Amniotic stem cell (primary cell): ENCODE results near the gene CDHR1.

ENCODE experiments used
- DNase-seq: peaks from one replicate; lab custom pipeline; 2025; lab: John Stamatoyannopoulos, UW

The CDHR1 gene

GRCh38 chr10:84200537-84201243 lies 6.4 kb downstream of the CDHR1 start:
- DNase-seq = no peak

- DNase-seq = no peak
These were observed 6.9 kb downstream of the CDHR1 start for GRCh38 chr10:84201244-84201606.

- DNase-seq = no peak
These were observed 7.3 kb downstream of the CDHR1 start for GRCh38 chr10:84201682-84202081.

GRCh38 chr10:84202349-84202748 lies 8.0 kb downstream of the CDHR1 start:
- DNase-seq = no peak

GRCh38 chr10:84204122-84204521 lies 9.8 kb downstream of the CDHR1 start:
- DNase-seq = no peak

DNA sequence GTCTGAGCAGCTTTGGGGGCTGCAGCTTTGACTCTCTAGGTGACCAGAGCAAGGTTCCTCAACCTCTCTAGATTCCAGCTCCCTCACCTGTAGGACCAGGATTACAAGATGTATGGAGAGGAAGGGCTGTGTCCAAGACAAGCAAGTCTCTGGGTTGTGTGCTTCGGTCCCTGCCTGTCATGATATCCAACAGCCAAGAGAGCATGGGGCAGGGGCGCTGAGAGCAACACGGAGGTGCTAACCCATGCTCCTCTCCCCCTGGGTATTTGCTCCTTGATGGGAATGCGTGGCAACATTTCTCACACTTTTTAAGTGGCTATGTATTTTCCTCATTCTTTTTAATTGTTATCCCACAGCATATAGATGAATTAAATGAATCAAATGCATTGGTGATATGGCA lies 10.3 kb downstream of the CDHR1 start:
- no peak for DNase-seq

DNA sequence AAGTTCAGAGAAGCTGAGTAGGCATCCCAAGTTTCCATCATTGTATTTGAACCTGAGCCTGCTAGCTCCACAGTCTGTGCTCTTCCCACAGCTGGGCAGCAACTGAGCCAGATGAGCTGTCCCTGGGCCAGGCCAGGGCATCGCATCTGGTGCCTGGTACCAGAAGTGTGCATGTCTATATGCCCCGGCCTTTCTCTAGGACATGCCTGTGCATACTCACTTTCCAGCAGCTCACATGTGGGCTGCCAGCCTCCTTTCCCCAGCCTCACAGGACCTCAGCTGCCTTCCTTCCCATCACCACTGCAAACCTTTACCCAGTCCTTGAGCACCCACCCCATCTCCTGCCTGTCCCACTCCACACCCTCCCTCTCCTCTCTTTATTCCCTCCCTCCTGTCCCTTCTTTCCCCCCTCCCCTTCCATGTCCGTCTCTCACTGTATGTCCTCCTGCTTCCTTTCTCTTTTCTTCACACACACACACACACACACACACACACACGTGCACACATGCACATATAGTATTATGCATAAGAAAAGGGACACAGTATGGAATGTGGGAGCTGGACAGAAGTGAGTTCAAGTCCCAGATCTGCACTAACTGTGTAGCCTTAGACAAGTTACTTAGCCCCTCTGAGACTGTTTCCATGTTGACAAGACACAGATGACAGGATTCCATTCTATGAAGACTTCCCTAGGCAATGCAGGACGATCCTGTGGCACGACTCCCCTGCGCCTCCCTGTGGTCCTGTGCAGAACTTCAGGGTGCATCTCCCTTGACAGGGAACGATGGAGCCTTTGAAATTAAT lies 10.9 kb downstream of the CDHR1 start:
- no peak for DNase-seq

DNA sequence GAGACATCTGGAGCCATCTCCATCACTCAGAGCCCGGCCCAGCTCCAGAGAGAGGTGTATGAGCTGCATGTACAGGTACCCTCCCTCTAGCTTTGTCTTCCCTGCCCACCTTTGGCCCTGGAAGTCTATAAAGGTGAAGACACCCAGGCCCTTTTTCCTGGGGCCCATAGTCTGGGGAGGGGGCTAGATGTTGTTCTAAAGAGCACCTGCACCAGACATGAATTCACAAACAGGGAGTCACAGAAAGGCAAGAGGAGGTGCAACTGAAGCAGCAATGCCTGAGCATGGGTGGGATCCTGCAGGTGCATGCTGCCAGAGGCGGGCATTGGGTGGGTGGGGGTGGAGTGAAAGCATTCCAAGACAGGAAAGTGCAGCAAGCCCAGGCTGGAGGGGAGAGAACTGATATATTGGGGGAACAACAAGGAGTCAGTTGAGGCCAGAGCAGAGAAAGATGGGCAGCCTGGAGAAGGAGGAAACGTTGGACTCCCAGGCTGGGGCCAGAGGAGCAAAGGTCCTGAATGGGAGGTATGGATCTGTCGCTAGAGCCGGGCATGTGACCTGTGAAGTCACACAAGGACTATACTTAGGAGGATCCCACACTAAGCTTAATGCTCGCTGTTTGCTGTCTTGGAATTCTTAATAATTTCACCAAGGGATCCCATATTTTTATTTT lies 11.7 kb downstream of the CDHR1 start:
- no peak for DNase-seq

GRCh38 chr10:84208023-84208422 lies 13.7 kb downstream of the CDHR1 start:
- no peak for DNase-seq

GRCh38 chr10:84211566-84211965 lies 17.2 kb downstream of the CDHR1 start:
- DNase-seq = no peak

DNA sequence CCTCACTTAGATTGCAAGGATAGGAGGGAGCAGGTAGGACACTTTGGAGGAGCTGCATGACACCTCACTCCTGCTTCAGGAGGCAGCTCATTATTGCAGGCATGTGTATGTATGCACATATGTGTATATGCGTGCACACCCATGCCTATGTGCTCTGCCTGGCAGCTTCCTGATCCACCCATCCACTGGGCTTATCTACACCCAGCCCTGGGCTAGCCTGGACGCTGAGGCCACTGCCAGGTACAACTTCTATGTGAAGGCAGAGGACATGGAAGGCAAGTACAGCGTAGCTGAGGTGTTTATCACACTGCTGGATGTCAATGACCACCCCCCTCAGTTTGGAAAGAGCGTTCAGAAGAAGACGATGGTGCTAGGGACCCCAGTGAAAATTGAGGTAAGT lies 17.7 kb downstream of the CDHR1 start:
- no peak for DNase-seq

GRCh38 chr10:84213076-84213475 lies 18.7 kb downstream of the CDHR1 start:
- DNase-seq = no peak

GRCh38 chr10:84214046-84214572 lies 19.8 kb downstream of the CDHR1 start:
- no peak for DNase-seq

DNA sequence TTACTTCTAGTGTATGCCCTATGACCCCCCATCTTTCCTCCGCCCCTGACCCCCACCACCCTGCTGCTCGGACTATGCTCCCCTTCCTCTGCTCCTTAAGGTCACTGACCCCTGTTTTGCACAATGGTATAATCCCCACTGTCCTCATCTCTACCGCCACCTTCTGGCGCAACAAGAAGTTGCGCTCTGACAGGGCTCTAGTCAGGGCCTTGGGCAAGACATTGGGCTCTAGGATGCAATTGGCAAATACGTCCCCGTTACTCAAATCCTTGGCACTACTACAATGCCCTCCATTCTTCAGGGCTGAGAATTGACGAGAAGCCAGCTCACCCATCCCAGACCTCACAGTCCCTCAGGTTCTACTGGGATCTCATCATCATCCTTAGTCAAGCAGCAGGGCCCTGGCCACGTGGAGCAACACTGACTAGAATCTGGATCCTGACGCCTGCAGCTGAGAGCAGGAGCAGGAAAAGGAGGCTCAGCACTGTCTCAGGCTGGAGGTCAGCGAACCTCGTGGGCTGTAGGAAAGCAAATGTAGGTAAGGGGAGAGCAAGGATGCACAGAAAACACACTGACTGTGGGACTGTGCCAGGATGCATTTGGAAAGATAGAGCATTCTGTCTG lies 20.4 kb downstream of the CDHR1 start:
- no peak for DNase-seq

- no peak for DNase-seq
These were observed 22.5 kb downstream of the CDHR1 start for GRCh38 chr10:84216834-84217233.

DNA sequence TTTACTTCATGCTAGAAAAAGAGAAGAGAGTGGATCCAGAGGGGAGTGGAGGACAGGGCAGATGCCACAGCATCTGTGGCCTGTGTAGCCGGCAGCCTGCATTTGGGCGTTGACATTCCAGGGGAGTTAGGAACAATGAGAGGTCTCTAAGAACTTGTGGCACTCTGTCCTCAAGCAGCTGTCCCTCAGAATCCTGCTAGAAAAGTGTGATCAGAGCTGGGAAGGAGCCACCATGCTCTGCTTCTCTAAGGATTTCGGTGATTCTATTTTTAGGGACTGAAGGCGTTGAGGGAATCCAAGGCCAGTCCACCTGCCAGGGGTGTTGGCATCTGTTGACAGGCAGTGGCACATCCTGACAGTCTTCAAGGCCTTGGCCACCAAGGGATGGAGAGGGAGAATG lies 23.4 kb downstream of the CDHR1 start:
- no peak for DNase-seq

- no peak for DNase-seq
These were observed 27.6 kb downstream of the CDHR1 start for GRCh38 chr10:84221916-84222315.

- DNase-seq = no peak
These were observed 30.2 kb downstream of the CDHR1 start for GRCh38 chr10:84224411-84225028.

GRCh38 chr10:84225427-84226173 lies 31.3 kb downstream of the CDHR1 start, which contains the start of gene LRIT2:
Gene LRIT2 (minus strand): TSS chr10:84225544. CDS start chr10:84225520, 24 bp downstream.
- DNase-seq = no peak

- DNase-seq = no peak
These were observed 32.3 kb downstream of the CDHR1 start for GRCh38 chr10:84226616-84227015.

GRCh38 chr10:84227810-84228209 lies 33.5 kb downstream of the CDHR1 start:
- no peak for DNase-seq
